ENCODE results near the gene RBM11.

DNA sequence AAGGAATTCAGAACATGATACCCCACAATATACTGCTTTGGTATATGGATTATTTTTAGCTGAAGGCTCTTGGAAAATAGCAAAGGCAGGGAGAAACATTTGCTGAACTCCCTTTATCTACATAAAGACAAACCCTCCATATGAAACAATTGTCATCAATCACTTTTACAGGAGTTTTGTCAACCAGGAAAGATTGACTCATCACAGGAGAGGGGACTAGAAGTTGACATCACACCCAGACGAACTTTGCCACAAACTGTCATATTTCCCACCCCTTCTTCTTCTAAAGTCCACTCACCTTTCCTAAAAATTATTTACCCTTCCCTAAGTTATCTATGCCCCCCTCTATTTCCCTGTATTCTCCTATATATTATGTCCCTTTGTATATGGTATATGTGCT lies 47.9 kb downstream of the RBM11 start:
- TF ChIP-seq, protein P1, sequence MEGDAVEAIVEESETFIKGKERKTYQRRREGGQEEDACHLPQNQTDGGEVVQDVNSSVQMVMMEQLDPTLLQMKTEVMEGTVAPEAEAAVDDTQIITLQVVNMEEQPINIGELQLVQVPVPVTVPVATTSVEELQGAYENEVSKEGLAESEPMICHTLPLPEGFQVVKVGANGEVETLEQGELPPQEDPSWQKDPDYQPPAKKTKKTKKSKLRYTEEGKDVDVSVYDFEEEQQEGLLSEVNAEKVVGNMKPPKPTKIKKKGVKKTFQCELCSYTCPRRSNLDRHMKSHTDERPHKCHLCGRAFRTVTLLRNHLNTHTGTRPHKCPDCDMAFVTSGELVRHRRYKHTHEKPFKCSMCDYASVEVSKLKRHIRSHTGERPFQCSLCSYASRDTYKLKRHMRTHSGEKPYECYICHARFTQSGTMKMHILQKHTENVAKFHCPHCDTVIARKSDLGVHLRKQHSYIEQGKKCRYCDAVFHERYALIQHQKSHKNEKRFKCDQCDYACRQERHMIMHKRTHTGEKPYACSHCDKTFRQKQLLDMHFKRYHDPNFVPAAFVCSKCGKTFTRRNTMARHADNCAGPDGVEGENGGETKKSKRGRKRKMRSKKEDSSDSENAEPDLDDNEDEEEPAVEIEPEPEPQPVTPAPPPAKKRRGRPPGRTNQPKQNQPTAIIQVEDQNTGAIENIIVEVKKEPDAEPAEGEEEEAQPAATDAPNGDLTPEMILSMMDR (IDR thresholded peaks at IDR 0.05), result no peak
- TF ChIP-seq POLR2AphosphoS5 (IDR thresholded peaks at IDR 0.05), result no peak
- TF ChIP-seq EP300 (IDR thresholded peaks at IDR 0.05), result no peak
- no peak for TF ChIP-seq POLR2A (IDR thresholded peaks at IDR 0.05)

Measured in sigmoid colon (tissue), 4 donors.